ENCODE results near the gene PALLD.

Gene PALLD

DNA sequence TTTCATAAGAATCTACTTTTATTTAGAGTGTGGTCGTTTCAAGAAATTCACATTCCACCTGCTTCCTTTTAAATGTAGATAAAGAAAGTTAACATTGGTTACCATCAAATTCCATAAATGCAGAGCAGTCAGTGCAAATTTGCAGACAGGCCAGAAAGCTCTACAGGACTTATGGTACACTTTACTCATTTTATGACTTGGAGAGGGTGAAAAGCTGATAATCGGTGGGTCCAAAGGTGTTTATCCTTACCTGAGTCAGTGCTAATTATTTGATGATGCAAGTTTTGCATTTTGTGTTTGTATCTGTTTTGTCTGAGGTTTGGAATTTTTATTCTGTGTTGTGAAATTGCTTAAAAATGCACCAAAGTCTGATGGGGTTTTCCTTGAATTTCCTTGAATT is 193.3 kb downstream of the PALLD start:
- DNase-seq: no peak
- no peaks in the 10 kb centered on the region for H3K79me2 ChIP-seq (ENCODE audit: insufficient read depth, low read length)
- H3K4me1 ChIP-seq (ENCODE audit: insufficient read depth, low read length): no peaks in the 10 kb centered on the region
- H2AFZ ChIP-seq (ENCODE audit: low read depth, low read length): no peak overlapping the region
- no peak overlapping the region for H3K27ac ChIP-seq (ENCODE audit: low read length)
- no peak for TF ChIP-seq EZH2 (IDR thresholded peaks at IDR 0.05; ENCODE audit: borderline replicate concordance, low read depth, low read length, severe bottlenecking)
- TF ChIP-seq, protein P1, sequence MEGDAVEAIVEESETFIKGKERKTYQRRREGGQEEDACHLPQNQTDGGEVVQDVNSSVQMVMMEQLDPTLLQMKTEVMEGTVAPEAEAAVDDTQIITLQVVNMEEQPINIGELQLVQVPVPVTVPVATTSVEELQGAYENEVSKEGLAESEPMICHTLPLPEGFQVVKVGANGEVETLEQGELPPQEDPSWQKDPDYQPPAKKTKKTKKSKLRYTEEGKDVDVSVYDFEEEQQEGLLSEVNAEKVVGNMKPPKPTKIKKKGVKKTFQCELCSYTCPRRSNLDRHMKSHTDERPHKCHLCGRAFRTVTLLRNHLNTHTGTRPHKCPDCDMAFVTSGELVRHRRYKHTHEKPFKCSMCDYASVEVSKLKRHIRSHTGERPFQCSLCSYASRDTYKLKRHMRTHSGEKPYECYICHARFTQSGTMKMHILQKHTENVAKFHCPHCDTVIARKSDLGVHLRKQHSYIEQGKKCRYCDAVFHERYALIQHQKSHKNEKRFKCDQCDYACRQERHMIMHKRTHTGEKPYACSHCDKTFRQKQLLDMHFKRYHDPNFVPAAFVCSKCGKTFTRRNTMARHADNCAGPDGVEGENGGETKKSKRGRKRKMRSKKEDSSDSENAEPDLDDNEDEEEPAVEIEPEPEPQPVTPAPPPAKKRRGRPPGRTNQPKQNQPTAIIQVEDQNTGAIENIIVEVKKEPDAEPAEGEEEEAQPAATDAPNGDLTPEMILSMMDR (IDR thresholded peaks at IDR 0.05; ENCODE audit: borderline replicate concordance, extremely low read depth, low read length, poor library complexity, severe bottlenecking): no peak
- no peak for ATAC-seq (ENCODE audit: insufficient read depth, low read depth)
- H4K20me1 ChIP-seq (ENCODE audit: insufficient read depth, low read length): no peaks in the 10 kb centered on the region
- H3K9ac ChIP-seq (ENCODE audit: low read depth, low read length): no peak overlapping the region
- H3K36me3 ChIP-seq (ENCODE audit: insufficient read depth, low read length): no peaks in the 10 kb centered on the region
- no peaks in the 10 kb centered on the region for H3K27me3 ChIP-seq (ENCODE audit: insufficient read depth, low read length, poor library complexity)
- no peaks in the 10 kb centered on the region for H3K9me3 ChIP-seq (ENCODE audit: insufficient read depth, low read length, severe bottlenecking)
- H3K4me2 ChIP-seq (ENCODE audit: insufficient read depth, low read length): no peak overlapping the region
- no peak overlapping the region for H3K4me3 ChIP-seq (ENCODE audit: low read depth in 1 of 2, low read length in 2 of 2)

DNA sequence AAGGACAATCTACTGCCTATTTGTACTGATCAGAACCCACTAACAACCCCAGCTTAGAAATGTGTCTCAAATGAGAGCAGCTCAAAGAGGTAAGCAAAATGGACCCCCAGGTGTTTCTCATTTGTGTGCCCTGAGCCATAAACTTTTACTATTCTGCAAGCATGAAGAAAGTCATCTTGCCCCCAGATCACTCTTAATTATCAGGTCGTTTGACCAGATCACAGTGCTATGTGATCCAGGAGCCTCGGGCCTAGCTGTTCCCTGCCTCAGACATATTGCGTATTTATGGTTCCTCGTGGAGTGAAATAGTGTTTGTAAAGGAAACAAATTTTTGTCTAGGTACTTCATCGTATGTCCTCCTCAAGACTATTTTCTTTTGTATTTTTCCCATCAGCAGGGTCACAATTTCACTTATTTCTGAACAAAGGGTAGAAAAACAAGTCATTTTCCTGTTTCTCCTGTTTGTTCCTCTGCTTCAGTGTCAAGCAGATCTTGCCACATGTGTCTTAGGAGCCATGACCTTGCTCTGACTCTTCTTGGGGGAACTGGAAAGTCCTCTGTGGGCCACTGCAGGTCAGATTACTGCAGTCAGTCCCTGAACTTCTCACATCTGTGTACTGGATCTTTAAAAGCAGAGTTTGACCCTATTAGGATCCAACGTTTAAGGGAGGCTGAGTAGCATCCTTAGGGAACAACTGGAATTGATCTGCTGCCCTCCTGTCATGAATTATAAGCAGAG is 194.9 kb downstream of the PALLD start:
- TF ChIP-seq, protein P1 (IDR thresholded peaks at IDR 0.05; ENCODE audit: borderline replicate concordance, extremely low read depth, low read length, poor library complexity, severe bottlenecking): no peak
- TF ChIP-seq EZH2 (IDR thresholded peaks at IDR 0.05; ENCODE audit: borderline replicate concordance, low read depth, low read length, severe bottlenecking): no peak
- Histone ChIP-seq H3K27me3 (ENCODE audit: insufficient read depth, low read length, poor library complexity) (no peaks in the 10 kb centered on the region), H3K4me2 (ENCODE audit: insufficient read depth, low read length) (no peak overlapping the region), H3K9me3 (ENCODE audit: insufficient read depth, low read length, severe bottlenecking) (no peaks in the 10 kb centered on the region), H4K20me1 (ENCODE audit: insufficient read depth, low read length) (no peaks in the 10 kb centered on the region), H3K9ac (ENCODE audit: low read depth, low read length) (no peak overlapping the region), H3K4me3 (ENCODE audit: low read depth in 1 of 2, low read length in 2 of 2) (no peak overlapping the region), H3K27ac (ENCODE audit: low read length) (no peak overlapping the region), H3K4me1 (ENCODE audit: insufficient read depth, low read length) (no peaks in the 10 kb centered on the region), H2AFZ (ENCODE audit: low read depth, low read length) (no peak overlapping the region), H3K36me3 (ENCODE audit: insufficient read depth, low read length) (no peaks in the 10 kb centered on the region), H3K79me2 (ENCODE audit: insufficient read depth, low read length) (no peaks in the 10 kb centered on the region)
- no peak for ATAC-seq (ENCODE audit: insufficient read depth, low read depth)
- DNase-seq: no peak

GRCh38 chr4:168693750-168694490 is 197.1 kb downstream of the PALLD start:
- no peak for ATAC-seq (ENCODE audit: insufficient read depth, low read depth)
- Histone ChIP-seq H3K9me3 (ENCODE audit: insufficient read depth, low read length, severe bottlenecking) (no peaks in the 10 kb centered on the region), H3K9ac (ENCODE audit: low read depth, low read length) (no peak overlapping the region), H3K4me1 (ENCODE audit: insufficient read depth, low read length) (no peaks in the 10 kb centered on the region), H3K4me2 (ENCODE audit: insufficient read depth, low read length) (no peak overlapping the region), H2AFZ (ENCODE audit: low read depth, low read length) (no peak overlapping the region), H3K79me2 (ENCODE audit: insufficient read depth, low read length) (no peaks in the 10 kb centered on the region), H3K36me3 (ENCODE audit: insufficient read depth, low read length) (no peaks in the 10 kb centered on the region), H3K4me3 (ENCODE audit: low read depth in 1 of 2, low read length in 2 of 2) (no peak overlapping the region), H3K27ac (ENCODE audit: low read length) (no peak overlapping the region), H4K20me1 (ENCODE audit: insufficient read depth, low read length) (no peaks in the 10 kb centered on the region), H3K27me3 (ENCODE audit: insufficient read depth, low read length, poor library complexity) (no peaks in the 10 kb centered on the region)
- DNase-seq: no peak
- TF ChIP-seq, protein P1 (IDR thresholded peaks at IDR 0.05; ENCODE audit: borderline replicate concordance, extremely low read depth, low read length, poor library complexity, severe bottlenecking): no peak
- TF ChIP-seq EZH2 (IDR thresholded peaks at IDR 0.05; ENCODE audit: borderline replicate concordance, low read depth, low read length, severe bottlenecking): no peak
